Stimulated activated naive CD8-positive, alpha-beta T cell treated with anti-CD3 and anti-CD28 coated beads, Interleukin-15, Interleukin-2, amounts not matched to agents 100 U/mL and 50 U/mL, for 24 hours (primary cell): ENCODE measurements around the gene RAF1.

ENCODE experiments used
- ATAC-seq: fragments of 150-1000 bp; cut with Tn5 transposase; one replicate; pipeline ENCODE4 v1.10.0; 2021
- DNase-seq: peaks from one replicate; pipeline ENCODE4 v3.0.0; 2021

Gene RAF1

DNA sequence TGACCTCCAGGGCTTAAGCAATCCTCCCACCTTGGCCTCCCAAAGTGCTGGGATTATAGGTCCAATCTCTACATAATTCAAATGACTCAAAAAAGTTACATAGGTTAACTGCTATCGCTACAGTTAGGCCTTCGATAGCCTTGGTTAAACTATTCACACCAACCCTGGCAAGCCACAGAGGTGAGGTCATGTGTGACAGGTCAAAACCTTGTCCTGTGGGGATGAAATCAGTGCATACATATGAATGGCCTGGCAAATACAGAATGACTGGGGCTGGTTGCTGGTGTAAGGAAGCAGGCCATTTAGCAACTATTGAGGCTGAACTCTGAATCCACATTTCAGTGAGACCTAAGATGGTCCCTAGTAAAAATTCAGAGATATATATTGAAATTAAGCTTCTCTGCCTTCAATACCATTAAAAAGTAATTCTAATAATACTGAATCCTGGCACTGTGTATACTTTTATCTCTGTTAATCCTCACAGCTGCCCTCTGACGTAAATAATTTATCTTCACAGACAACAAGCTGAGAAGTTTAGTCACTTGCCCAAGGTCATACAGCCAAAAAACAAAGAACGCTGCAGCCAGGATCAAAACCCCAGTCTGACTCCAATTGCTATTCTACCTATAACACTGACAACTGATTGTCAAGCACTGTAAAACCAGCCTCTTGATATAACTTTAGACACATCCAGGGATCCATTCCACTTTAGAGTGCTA lies 71.8 kb downstream of the RAF1 start:
- ATAC-seq = no peak

DNA sequence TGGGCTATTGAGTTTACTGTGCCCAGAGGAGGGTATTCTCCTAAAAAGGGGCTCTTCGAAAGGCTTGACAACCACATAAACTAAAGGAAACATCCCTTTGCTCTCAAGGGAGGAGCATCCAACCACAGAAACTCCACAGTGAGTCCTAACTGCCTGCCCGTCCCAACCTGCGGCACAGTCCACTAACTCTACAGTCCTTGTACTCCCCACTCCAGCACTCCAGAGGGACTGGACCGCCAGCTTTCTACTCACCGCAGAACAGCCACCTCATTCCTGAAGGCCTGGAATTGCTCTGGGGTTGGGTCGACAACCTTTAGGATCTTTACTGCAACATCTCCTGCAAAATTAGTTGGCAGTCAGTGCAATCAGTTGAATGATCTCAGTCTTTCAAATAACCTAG lies 72.5 kb downstream of the RAF1 start:
- DNase-seq (no peak), ATAC-seq (no peak)

More for the DNA sequence above, 71.8 kb downstream of the RAF1 start:
- DNase-seq = no peak

DNA sequence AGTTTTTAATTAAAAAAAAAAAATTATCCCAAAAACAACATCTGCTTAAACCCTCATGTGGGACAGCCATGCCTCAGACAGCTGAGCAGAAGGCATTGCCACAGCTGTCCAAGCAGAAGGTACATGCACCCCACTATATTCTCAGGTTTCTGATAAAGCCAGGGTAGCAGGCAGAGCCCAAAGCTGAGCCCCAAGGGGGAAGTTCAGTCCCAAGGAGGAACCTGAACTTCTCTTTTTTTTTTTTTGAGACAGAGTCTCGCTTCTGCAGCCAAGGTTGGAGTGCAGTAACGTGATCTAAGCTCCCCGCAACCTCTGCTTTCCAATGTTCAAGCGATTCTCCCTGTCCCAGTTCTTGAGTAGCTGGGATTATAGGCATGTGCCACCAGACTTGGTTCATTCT lies 73.8 kb downstream of the RAF1 start:
- ATAC-seq (no peak), DNase-seq (no peak)

DNA sequence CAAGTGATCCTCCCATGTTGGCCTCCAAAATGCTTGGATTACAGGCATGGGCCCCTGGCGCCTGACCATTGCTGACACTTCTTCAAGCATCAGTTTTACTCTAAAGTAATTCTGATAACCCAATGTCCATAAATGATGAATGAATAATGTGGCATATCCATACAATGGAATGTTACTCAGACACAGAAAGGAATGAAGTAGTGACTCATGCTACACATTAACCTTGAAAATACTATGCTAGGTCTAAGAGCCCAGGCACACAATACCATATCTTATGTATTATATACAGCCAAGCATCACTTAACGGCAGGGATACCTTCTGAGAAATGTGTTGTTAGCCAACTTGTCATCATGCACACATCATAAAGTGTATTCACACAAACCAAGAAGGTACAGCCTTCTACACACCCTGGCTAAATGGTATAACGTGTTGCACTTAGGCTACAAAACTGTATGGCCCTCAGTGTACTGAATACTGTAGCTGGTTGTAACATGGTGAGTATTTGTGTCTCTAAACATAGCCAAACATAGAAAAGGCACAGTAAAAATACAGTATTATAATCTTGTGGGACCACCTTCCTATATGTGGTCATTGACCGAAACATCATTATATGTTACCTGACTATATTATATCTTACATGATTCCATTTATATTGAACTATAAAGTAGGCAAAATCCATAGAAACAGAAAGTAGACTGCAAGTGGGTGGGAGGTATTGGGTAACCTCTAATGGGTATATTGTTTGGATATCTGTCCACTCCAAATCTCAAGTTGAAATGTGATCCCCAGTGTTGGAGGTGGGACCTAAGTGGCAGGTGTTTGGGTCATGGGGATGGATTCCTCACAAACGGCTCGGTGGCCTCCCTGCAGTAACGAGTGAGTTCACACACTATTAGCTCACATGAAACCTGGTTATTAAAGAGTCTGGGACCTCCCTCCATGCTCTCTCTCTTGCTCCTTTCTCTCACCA lies 75.6 kb downstream of the RAF1 start:
- DNase-seq = no peak
- ATAC-seq = no peak

DNA sequence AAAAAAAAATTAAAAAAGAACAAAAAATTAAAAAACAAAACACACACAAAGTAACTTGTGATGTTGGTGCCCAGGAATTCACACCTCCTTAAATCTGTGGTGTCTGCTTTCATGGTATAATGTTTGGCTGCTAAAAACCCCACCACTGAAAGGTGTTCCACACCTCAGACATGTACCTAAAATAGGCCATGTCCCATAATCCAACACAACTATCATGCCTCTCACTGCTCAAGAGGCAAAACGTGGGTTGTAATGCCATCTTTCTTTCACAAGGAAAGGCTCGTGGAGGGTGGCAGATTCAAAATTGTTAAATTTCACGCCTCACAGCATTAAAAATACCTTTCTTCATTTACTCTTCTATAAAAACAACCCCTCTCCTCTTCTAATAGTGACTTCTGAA lies 77.5 kb downstream of the RAF1 start:
- ATAC-seq (no peak), DNase-seq (no peak)

DNA sequence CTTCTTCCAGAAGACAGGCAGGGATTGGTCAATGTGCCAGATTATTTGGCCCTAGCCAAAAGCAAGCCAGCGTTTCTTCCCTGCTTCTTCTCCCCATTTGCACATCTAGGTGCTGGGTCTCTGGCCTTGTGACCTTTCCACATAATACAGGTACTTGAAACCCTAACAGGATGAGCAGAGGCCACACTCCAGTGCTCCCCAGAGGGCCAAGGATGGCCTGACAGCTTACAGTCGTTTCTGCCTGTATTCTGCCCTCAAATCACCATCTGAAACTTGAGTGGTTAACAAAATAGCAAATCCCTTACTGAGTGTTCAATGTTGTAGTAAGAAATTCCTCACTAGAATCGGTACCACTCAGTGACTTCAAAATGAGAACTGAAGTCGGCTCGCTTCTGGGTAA lies 77.9 kb downstream of the RAF1 start:
- peak; percentile 10 for ATAC-seq
- no peak for DNase-seq

DNA sequence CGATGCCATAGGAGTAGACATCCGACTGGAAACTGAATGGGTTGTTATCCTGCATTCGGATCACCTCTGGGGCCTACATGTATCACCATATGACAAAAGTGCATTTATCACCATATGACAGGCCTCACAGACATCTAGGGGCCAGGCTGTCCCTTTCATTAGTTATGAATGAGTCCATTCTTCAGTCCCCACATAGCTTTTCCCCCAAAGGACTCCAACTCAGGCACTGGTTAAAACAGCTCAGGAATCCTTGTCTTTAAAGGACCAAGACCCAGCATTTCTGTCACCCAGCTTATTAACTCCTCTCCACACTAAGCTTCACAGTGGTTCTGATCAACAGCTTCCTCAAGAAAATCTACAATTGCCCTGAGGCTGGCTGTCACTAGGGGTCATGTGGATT lies 78.7 kb downstream of the RAF1 start:
- ATAC-seq (no peak), DNase-seq (no peak)

DNA sequence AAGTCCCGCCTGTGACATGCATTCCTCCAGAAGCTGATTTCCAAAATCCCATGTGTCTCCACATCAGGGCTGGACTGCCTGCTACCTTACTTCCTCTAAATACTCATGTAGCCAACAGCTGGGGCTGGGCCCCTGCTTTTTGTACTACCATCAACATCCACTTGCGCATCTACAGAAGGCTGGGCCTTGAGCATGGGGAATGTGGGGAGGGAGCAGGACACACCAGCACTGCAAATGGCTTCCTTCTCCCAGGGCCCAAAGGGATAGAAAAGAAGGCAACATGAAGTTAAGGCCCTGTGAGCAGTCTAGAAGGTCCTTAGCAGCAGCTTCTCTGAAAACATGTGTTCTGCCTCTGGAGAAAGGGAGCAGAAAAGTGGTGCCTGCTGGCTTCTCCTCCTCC lies 79.8 kb downstream of the RAF1 start:
- DNase-seq (no peak), ATAC-seq (no peak)

DNA sequence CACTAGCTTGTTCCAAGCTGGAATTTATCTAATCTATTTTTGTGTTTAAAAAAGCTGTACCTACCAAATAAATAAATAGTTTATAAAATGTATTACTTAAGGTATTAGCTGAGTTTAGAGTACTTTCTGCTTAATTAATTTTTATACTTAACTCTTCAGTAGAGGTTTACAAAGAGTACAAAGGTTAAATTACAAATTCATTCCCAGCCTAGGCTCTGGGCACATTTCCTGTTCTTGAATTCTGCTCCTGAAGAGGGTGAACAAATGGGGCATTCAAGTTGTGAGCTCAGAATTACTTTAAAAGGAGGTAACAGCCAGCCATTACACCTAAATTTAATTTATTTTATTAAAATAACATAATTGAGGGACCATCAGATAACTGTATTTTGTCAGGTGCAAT lies 80.6 kb downstream of the RAF1 start:
- DNase-seq (no peak), ATAC-seq (no peak)

DNA sequence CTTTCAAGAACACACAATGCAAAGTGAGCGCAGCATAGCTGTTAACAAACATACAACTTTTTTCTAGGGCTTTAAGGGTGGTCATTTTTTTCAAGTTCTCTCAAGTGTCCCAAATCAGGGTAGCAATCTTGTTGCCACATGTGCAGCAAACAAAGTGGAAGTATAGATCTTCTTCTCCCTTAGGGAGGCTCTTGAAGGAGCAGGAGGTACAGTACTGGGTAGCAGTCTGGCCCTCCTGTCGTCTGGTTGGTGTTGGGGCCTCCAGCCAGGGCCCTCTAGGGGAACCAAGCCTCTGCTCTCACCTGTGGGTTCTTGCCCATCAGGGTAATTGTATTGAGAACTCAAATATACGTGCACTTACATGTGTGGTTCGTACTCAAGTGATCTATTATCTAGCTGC lies 81.2 kb downstream of the RAF1 start:
- no peak for DNase-seq
- no peak for ATAC-seq

DNA sequence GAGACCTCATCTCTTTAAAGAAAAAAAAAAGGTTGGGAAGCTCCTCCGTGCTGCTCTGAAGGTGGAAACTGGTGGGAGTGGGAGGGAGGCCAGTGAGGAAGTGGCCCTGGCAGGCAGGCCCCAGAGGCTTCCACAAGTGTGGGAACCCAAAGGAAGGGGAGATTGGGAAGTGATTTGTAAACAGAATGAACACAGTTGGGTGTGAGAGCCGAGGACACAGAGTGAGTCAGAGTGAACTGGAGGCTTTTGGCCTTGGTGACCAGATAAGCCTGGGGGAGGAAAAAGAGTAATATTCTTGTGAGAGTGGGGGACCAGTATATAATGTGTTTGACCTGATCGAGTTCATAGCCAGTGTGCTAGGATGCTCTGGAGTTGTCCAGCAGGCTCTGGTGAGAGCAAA lies 84.0 kb downstream of the RAF1 start:
- ATAC-seq (no peak), DNase-seq (no peak)

DNA sequence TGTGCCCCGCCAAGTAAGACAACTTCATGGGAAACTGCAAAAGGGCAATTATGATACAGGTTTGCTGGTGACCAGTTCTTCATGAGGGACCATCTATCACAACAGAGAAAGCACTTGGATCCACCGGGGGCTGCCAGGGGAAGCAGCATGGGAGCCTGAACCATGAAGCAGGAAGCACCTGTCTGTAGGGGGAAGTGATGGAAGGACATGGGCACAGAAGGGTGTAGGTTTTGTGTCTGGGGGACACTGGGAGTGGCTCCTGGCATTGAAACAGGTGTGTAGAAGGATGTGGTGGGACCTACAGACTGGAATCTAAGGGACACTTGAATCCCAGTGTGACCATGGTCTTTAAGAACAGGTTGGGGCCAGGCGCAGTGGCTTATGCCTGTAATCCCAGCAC lies 84.5 kb downstream of the RAF1 start:
- ATAC-seq (no peak), DNase-seq (no peak)

DNA sequence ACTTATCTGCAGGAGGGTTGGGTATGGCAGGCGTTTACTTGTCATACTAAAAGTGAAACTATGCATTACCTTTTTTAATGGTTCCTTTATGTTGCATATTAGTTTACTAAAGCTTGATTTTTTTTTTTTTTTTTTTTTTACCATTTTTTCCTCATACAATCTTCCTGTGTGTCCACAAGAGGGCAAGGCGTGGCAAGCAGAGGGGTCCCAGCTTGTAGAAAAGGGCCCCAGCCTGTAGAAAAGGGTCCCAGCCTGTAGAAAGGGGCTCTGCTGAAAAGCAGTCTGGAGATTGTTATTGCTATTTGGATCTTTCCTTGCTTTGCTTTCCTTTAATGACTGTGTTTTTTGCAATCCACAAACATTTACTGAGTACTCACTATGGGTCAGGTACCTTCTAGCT lies 85.2 kb downstream of the RAF1 start:
- no peak for DNase-seq
- ATAC-seq = no peak

DNA sequence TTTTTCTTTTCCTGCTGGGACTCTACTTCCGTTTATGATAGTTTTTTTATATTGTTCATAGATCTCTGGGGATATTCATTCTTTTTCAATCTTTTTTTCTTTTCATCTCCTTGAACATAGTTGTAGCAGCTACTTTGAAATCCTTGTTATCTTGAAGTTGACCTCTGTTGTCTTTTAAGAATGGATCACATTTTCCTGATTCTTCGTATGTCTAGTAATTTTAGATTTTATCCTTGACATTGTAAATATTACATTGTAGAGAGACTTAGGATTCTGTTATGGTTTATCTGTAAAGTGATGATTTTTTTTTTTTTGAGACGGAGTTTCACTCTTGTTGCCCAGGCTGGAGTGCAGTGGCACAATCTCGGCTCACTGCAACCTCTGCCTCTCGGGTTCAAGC lies 86.5 kb downstream of the RAF1 start:
- DNase-seq (no peak), ATAC-seq (no peak)

DNA sequence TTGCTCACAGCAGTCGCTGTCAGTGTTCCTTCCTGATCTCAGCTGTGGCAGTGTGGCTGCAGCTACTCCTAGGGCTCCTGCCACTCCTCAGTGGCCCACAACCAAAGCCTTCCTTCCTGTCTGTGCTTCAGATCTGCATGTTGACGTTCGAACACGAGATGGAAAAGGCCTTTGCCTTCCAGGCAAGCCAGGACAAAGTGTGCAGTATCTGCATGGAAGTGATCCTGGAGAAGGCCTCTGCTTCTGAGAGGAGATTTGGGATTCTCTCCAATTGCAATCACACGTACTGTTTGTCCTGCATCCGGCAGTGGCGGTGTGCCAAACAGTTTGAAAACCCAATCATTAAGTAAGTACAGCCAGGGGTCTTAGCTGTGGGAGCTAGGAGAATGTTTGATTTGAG lies 89.3 kb downstream of the RAF1 start:
- ATAC-seq (no peak), DNase-seq (no peak)

DNA sequence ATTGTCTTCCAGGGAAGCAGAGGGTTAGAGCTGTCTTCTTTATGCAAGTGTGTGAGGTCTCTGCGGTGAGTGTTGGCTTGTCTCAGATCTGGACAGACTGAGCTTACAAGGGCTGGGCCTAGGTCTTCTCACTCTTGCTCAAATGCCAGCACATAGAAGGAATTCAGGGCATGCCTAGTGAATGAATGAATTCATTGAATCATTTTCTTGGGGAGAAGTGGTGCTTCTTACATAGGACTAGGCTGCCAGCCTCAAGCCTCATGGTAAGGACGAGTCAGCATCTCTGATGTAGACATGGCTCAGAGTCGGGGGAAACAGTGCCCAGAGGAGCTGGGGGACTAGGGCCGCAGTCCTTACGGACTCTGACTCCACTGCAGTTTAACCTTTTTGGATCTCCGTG lies 89.8 kb downstream of the RAF1 start:
- no peak for DNase-seq
- ATAC-seq = no peak

DNA sequence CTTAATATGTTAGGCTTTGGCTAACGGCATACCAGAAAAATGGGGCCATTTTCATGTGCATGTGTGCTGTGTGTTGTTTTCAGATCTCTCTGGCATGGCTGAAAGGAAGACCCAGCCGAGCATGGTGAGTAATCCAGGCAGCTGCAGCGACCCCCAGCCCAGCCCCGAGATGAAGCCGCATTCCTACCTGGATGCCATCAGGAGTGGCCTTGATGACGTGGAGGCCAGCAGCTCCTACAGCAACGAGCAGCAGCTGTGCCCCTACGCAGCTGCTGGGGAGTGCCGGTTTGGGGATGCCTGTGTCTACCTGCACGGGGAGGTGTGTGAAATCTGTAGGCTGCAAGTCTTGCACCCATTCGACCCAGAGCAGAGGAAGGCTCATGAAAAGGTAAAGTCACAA lies 91.9 kb downstream of the RAF1 start:
- DNase-seq = no peak
- no peak for ATAC-seq

DNA sequence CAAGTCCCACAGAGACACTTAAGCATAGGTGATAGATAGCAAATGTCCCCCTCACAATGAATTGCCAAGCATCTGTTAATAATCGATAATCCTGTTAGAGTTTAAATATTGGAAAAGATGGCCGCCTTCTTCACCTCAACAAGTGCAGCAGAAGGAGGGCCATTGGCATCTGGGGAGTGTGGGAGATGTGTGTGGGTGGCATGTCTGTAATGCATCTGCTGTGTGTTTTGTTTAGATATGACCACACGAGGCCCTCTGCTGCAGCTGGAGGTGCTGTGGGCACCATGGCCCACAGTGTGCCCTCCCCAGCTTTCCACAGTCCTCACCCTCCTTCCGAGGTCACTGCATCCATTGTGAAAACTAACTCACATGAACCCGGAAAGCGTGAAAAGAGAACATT lies 94.1 kb downstream of the RAF1 start:
- ATAC-seq = no peak
- DNase-seq = no peak

DNA sequence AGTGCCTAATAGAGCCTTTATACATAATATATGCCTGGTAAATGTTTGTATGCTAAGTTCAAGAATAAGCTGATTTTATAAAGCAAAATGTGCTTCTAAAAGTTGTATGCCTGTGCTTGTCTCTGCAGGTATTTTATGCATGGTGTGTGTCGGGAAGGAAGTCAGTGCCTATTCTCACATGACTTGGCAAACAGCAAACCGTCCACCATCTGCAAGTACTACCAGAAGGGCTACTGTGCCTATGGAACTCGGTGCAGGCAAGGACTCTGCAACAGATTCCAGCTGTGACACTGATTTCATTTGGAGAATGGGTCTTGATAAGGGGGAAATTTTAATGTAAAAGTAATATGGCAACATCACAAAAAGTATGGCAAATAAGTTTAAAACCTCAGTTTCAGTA lies 95.2 kb downstream of the RAF1 start:
- no peak for DNase-seq
- ATAC-seq = no peak

DNA sequence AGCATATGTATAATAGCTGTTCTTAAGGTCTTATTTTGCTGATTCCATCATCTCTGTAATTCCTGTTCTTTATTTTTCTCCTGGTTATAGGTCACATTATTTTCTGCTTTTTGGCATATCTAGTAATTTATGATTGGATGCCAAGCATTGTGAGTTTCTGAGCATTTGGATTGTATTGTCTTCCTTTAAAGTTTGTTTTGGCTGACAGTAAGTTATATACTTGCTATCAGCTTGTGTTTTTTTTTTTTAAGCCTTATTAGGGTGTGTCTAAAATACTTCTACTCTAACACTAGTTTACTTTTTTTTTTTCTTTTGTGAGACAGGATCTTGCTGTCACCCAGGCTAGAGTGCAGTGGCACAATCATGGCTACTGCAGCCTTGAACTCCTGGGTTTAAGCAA lies 96.9 kb downstream of the RAF1 start:
- ATAC-seq (no peak), DNase-seq (no peak)

DNA sequence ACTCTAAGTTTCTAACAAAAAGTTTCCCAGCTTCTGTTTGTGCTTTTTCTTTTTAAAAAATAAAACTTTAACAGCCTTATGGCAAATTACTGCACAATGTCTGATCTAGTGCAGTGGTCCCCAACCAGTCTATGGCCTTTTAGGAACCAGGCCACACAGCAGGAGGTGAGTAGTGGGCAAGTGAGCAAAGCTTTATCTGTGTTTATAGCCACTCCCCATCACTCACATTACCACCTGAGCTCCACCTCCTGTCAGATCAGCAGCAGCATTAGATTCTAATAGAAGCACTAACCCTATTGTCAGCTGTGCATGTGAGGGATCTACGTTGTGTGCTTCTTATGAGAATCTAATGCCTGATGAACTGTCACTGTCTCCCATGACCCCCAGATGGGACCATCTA lies 101.5 kb downstream of the RAF1 start:
- DNase-seq (no peak), ATAC-seq (no peak)

DNA sequence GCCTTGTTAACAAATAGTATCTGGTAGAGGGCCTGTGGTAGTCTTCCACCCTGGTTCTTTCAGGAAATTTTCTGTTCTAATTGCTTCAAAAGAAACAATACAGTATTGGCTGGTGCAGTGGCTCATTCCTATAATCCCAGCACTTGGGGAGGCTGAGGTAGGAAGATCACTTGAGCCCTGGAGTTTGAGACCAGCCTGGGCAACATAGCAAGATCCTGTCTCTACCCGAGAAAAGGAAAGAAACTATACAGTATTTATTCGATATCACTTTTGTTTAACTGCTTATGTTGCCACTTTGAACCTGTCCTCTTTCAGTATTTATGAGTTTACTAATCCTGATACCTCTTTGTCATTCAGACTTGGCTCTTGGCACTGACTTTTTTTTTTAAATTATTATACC lies 102.5 kb downstream of the RAF1 start:
- no peak for DNase-seq
- no peak for ATAC-seq

DNA sequence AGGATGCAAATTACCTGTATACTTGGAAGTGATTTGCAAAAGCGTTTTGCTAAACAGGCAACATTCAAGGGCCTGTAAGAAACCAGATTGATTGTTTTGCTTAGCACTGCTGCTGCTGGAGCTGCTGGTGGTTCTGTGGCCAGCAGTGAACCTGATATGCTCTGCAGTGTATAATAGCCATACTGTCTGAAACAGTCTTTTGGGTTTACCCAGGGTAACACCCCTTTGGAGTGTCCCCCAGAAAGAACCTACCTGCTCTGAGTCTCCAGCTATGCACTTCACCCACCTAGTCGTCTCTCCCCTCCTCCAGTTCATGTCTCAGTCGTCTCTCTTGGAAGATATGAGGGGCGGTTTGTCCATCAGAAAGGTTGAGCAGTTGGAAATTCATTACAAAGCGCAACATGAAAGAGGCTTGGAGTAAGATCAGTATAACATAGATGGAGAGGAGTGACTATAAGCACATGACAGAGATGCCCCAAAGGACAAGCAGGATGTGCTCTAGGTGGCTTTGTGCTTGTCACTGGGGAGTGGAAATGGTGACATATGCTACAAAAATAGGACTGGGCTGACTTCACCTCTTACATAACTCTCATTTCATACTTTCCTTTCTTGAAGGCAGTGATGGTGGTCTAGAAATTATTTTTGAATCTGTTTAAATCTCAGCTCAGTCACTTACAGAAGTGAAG lies 103.3 kb downstream of the RAF1 start:
- ATAC-seq (peak; percentile 37), DNase-seq (no peak)
